Bronchial epithelial cell (primary cell): ENCODE results near the gene NR2F6. TPM values are rescaled to one million over a fixed set of nuclear protein-coding genes. Genes with fewer than 3 reads are reported as not detected.
A peak's percentile ranks its signal among the peaks of the same experiment; 100 is the strongest.

Experiments
- DNase-seq: peaks from one replicate; pipeline ENCODE4 v3.0.0-alpha.2; 2010; ENCODE audit warnings: low read depth
- FAIRE-seq: peaks from 2 replicates; lab custom pipeline; 2011; peaks lifted over from hg19 to GRCh38; lab: Jason Lieb, UNC
- H3K27me3 ChIP-seq: 2 replicates; pipeline ENCODE4 v1.5.1; 2011; ENCODE audit warnings: low read length; ENCODE audit not compliant: control insufficient read depth, insufficient read depth
- H3K36me3 ChIP-seq: 2 replicates; pipeline ENCODE4 v1.5.1; 2011; ENCODE audit warnings: low read length; ENCODE audit not compliant: control insufficient read depth, insufficient read depth
- H3K4me3 ChIP-seq: 2 replicates; pipeline ENCODE4 v1.5.1; 2011; ENCODE audit warnings: mild to moderate bottlenecking, low read depth, low read length, control low read depth
- total RNA-seq: library from RNA; depleted of rRNA; stranded (reverse); fragments of >200 nt; gene quantifications from 2 replicates; pipeline ENCODE4 v1.2.1, GENCODE V29; 2014
- TF ChIP-seq, protein P1 (sequence below): IDR thresholded peaks from 2 replicates; pipeline ENCODE4 v1.5.1; 2011; ENCODE audit warnings: mild to moderate bottlenecking, moderate library complexity, low read length, control low read depth, inconsistent platforms; ENCODE audit not compliant: insufficient read depth, severe bottlenecking

The NR2F6 gene
- total RNA-seq, 1 donor from 2014 or later = 124 TPM

DNA sequence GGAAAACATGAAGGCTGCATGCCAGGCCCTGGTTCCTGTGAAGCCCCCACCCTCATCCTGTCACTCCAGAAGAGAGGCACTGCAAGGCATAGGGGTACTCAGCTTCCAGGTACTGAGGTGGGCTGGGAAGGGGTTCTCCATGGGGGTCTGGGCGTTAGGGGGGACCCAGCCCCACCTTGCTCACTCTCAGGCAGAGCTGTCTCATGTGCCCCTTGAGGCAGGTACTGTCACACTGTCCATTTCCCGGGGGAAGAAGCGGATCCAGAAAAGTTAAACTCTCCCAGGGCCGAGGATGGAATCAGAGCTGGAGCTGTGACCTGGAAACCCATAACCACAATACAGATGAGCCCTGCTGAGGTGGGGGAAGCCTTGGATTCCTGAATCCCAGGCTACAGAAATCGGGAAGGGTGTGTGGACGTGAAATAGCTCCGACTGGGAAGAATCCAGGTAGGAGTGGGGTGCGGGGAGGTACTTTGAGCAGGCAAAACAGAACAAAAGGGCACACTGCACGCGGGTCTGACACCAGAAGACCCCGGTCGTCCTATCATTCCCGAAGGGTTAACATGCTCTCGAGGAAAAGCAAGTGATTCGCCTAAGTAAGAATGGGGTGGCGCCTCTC, 31.1 kb downstream of the NR2F6 start:
- no peak for FAIRE-seq
- Histone ChIP-seq H3K27me3 (no peaks in the 10 kb centered on the region), H3K4me3 (peak overlapping the region; percentile 73), H3K36me3 (peaks cover 14% of the 10 kb centered on the region)
- no peak for DNase-seq
- TF ChIP-seq, protein P1, sequence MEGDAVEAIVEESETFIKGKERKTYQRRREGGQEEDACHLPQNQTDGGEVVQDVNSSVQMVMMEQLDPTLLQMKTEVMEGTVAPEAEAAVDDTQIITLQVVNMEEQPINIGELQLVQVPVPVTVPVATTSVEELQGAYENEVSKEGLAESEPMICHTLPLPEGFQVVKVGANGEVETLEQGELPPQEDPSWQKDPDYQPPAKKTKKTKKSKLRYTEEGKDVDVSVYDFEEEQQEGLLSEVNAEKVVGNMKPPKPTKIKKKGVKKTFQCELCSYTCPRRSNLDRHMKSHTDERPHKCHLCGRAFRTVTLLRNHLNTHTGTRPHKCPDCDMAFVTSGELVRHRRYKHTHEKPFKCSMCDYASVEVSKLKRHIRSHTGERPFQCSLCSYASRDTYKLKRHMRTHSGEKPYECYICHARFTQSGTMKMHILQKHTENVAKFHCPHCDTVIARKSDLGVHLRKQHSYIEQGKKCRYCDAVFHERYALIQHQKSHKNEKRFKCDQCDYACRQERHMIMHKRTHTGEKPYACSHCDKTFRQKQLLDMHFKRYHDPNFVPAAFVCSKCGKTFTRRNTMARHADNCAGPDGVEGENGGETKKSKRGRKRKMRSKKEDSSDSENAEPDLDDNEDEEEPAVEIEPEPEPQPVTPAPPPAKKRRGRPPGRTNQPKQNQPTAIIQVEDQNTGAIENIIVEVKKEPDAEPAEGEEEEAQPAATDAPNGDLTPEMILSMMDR = no peak

DNA sequence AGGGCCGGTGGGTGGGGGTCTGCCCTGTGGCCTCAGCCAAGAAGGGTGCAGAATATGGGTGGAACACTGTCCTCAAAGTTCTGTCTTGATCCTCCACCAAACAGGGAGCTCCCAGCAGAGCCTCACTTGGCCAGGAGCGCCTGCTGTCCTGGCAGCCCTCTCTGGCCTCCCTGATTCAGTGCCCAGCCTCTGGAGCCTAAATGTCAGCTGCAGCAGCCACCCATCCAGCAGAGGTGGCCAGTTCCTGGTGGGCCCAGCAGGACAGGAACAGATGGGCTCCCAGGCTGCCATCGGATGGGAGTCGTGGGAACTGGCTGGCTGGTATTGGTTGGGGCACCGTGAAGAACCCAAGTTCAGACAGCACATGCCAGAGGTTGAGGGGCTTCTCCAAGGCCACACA, 32.4 kb downstream of the NR2F6 start:
- Histone ChIP-seq H3K4me3 (no peak overlapping the region), H3K36me3 (peaks cover 18% of the 10 kb centered on the region), H3K27me3 (no peaks in the 10 kb centered on the region)
- TF ChIP-seq, protein P1 = no peak
- FAIRE-seq (no peak), DNase-seq (no peak)

DNA sequence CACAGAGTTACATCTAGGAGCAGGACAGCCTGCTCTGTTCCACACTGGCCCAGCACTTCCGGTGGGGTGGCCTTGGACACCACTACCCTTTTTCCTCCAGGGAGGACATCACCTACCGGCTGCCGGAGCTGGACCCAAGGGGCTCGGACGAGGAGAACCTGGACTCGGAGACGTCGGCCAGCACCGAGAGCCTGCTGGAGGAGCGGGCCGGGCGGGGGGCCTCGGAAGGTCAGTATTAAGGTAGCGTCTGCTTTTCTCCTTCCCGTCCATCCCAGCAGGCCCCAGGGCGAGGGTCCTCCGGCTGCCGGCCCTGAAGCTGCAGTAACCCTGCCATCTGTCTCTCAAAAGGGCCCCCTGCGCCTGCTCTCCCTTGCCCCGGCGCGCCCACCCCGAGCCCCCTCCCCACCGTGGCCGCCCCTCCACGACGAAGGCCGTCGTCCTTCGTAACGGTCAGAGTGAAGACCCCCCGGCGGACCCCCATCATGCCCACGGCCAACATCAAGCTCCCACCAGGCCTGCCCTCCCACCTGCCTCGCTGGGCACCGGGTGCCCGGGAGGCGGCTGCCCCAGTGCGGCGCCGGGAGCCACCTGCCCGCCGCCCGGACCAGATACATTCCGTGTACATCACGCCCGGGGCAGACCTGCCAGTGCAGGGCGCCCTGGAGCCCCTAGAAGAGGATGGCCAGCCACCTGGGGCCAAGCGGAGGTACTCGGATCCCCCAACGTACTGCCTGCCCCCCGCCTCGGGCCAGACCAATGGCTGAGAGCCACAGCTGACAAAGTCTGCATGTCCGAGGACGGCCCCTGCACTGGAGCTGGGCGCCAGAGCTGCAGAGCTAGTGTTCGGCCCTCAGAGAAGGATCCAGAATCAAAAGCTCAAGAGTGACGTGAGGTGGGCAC, 33.9 kb downstream of the NR2F6 start:
- no peak for DNase-seq
- H3K27me3 ChIP-seq = no peaks in the 10 kb centered on the region
- FAIRE-seq = no peak
- TF ChIP-seq, protein P1 = no peak
- no peak overlapping the region for H3K4me3 ChIP-seq
- peaks cover 14% of the 10 kb centered on the region for H3K36me3 ChIP-seq

DNA sequence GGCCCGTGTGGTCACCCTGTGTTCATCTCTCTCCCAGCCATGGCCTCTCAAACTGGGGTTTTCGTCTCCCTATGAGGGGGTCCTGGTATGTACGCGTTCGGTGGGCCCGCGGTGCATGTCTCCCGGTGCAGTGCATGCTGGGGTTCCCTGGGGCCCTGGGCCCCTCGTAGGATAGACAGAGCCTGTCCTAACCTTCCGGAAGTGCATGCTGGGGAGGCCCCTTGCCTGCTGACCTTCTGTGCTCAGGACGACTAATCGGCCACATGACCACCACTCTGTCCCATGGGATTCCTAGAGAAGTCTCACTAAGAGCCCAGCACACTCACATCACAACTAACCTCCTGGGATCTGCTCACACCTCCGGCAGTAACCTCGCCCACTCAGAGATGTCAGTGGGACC, 35.4 kb downstream of the NR2F6 start:
- FAIRE-seq = no peak
- no peaks in the 10 kb centered on the region for H3K27me3 ChIP-seq
- no peak overlapping the region for H3K4me3 ChIP-seq
- no peak for DNase-seq
- TF ChIP-seq, protein P1 = no peak
- peaks cover 17% of the 10 kb centered on the region for H3K36me3 ChIP-seq

DNA sequence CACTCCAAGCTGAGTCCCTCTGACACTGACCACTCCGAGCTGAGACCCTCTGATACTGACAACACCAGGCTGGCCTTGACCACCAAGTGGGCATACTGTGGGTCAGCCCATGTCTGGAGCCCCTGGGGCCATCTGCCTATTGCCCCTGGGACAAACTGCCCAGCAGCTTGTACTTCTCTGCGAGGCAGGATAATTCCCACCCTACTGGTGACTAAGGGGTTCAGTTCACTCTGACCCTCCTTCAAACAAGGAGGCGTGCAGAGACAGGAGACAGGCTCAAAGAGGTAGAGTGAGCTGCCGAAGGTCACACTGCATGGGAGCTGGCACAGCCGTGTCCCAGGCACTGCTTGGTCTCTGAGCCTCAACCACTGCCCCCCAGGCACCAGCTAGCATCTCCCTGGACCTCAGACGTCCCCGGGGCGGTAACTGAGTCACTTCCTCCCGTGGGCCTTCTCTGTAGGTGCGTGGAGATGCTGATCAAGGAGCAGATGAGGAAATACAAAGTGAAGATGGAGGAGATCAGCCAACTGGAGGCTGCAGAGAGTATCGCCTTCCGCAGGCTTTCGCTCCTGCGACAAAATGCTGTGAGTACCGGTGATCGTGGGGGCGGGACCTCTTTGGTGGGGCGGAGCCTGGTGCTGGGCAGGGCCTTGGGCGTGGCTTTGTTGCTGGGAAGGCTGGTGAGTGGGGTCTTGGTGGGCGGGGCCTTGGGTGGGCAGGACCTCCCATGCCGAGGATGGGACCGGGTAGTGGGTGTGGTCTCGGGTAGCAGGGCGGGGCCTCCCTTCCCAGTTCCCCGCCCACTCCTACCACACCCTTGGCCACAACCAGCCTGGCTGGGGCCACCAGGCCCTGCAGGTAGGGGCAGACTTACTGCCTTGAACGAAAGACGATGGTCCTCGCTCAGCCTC, 36.3 kb downstream of the NR2F6 start:
- DNase-seq (peak; percentile 18), FAIRE-seq (no peak)
- H3K36me3 ChIP-seq = peaks cover 17% of the 10 kb centered on the region
- no peak overlapping the region for H3K4me3 ChIP-seq
- no peaks in the 10 kb centered on the region for H3K27me3 ChIP-seq
- TF ChIP-seq, protein P1 = no peak
